ENCODE results near the gene BATF3.
"Not testable (repeated sequence)": the region's sequence is repeated elsewhere in the genome, so short reads cannot be mapped to it uniquely, and the experiment has no call there.

Gene BATF3

DNA sequence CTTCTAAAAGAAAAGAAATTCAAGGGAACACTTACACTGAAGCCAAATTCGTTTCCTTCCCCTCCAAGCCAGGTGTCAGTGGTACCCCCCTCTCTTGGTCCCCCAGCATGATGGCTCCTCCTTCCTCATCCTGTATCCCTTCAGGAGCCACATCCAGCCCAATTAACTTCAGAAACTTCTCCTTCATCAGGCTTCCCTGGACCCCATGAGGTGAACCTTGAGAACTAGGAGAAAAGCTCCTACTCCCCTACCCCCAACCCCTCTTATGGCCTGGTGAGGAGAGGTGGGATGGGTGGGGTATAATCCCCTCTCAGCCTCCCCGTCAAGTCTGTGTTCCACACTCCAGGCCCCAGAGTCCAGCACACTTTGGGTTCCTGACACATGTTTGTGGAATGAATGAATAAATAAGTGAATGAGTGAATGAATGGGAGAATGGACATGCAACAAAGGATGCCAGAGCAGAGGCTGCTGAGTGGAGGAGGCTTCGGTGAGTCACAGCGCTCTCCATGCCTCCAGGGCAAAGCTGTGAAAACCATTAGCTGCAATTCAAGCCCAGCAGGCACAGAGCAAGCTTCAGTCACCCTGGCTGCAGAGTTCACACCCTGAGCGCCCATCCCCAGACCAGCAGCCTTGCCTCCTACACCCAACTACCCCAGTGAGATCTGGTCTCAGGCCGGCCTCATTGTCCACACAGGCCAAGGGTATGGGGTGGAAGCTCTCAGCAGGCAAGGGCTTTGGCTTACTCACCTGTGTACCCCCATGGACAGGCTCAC lies 43.8 kb downstream of the BATF3 start:
- no peak for DNase-seq

DNA sequence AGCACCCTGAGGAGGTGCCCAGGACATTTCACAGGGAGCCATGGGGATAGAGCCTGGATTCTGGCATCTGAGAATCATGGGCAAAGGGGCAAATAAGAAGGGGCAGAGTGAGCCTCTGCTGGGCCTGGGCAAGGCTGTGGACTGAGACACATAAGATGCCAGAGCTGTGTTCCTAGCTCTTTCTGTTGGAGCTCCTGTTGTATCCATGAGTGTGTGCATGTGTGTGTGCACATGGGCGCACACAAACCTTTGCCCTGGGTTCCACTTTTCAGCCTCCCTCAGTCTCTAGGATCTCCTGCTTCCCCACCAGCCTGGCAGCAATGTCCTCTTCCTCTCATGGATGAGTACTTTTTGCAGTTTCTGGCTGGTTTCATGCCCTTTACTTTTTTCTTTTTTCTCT lies 47.0 kb downstream of the BATF3 start:
- DNase-seq = no peak

- no peak for DNase-seq
Observed at GRCh38 chr1:212651977-212652376, 47.7 kb downstream of the BATF3 start.

- no peak for DNase-seq
Observed at GRCh38 chr1:212651521-212651920, 48.1 kb downstream of the BATF3 start.

DNA sequence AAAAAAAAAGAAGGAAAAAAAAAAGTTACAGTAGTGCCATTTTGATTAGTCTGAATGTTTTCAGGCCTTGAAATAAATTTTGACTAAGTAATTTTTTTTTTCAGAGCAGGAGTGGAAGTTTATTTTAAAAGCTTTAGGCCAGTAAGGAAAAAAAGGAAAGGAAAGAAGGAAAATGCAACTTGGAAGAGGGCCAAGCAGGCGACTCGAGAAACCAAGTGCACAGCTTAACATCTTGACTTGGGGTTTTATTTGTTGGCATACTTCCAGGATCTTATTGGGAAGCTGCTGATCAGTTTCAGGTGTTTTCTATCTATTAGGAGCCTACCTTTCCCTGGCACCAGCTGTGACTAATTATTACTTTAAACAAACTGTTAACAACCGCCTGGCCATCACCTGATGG lies 49.4 kb downstream of the BATF3 start:
- no peak for DNase-seq

- DNase-seq = no peak
Observed at GRCh38 chr1:212649020-212649419, 50.6 kb downstream of the BATF3 start.

- no peak for DNase-seq
Observed at GRCh38 chr1:212648431-212648830, 51.2 kb downstream of the BATF3 start.

DNA sequence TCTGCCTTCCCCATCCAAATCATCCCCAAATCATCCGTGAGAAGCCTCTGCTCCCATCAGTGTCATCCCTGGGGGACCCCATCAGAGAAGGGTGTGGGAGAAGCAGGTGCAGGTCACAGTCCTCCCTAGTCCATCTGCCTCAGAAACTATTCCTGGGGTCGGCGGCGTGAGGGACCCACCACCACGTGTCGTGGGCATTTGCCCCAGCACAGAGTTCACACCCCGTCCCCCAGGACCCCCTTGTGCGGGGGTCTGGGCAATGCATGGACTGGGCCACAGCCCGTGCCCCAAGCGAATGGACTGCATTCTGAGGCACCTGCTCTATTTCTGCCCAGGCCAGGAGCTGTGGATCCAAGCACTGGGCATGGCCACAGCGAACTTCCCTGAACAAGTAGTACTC lies 52.6 kb downstream of the BATF3 start:
- DNase-seq = no peak

DNA sequence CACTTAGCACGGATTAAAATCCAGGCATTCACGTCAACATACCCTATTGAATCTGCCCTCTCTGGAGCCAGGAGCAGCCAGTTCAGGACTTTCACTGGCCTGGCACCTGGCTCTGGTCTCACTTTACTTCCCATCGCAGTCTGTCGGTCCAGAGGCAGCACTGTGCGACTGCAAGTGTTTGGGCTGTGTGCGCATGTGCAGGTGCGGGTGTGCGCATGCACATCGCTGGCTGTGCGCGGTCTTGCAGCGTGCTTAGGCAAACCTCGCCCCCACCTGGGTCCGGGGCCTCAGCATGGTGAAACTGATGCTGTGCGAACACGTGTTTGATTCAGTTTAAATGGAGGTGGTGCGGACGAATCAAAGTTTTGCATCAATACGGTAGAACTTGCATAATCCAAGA lies 53.1 kb downstream of the BATF3 start:
- no peak for DNase-seq

- DNase-seq = no peak
Observed at GRCh38 chr1:212645546-212646543, 53.8 kb downstream of the BATF3 start.

DNA sequence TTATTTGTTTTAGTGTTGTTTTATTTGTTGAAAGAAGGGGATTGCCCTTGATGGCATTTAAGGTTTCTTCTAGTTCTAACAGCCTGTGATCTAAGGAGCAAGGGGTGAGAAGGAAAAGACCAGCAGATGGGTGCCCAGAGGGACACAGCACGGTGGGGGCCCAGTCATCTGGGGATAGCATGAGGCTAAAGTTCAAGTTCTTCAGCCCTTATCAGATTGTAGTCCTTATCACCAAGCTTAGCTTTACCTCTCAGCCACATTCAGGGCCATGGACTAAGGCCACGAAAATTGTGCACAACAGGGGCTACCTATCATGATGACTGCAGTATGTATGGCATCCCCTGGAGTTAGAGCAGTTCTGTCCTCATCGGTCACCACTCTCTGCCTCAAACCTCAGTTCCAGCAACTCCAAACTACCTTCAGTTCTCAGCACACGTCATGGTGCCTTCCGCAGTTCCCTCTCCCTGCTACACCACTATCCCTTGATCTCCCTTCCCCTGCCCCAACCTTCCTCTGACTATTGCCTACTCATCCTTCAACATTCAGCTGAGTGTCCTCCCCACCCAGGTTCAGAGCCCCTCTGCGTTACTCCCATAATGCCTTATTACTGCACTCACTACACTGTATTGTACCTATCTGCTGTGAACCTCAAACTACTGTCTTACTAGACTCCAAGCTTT lies 54.6 kb downstream of the BATF3 start:
- DNase-seq = no peak

DNA sequence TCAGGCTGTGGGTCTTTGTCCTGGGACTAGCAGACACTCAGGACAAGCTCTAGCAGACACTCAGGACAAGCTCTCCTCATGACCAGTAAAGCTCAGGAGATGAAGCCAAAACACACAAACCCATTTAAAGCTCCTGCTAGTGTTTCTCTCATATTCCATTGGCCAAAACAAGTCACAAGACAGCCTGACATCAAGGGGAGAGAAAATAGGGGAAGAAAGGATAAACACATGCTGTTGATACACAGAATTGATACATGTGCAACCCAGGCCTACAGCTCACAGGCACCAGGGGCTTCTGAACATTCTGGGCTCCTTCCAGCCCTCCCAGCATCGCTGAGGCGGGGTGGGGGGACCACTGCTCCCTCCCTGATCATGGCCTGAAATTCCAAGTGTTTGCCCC lies 55.8 kb downstream of the BATF3 start:
- no peak for DNase-seq

- DNase-seq = no peak
Observed at GRCh38 chr1:212641956-212642355, 57.7 kb downstream of the BATF3 start.

GRCh38 chr1:212640223-212640878 lies 59.3 kb downstream of the BATF3 start:
- no peak for DNase-seq

- DNase-seq = not testable (repeated sequence)
Observed at GRCh38 chr1:212639524-212639923, 60.1 kb downstream of the BATF3 start.

DNA sequence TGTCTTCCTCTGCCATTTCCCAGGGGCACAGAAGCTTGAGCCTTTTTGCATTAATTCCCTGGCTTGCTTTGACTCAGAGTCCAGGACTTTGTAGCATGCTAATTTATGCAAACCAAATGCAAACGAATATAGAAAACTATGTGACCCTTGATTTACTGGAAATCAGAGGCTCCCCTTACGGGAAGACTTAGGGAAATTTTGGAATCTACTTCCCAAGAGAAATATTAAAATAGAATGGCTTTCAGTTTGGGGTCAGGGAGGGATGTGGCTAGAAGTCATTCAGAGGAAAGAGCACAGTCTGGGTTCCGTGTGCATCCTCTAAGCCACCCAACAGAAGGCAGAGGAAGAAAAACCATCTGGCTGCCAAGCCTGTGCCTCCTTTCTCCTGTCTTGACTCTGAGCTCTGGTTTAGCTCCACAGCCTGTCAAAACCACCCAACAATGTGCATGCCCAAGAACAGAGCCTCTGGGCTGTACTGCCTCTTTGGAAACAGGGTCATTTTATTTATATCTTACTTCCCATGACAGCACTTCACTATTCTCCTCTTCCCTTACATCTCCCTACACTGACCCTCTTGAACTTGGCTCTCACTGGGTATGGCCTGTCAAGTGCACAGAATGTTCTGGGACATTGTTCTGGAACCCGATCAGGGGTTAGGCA lies 61.0 kb downstream of the BATF3 start:
- DNase-seq = no peak

GRCh38 chr1:212637902-212638301 lies 61.7 kb downstream of the BATF3 start:
- DNase-seq = no peak
